Measurements from ENCODE around the gene CSGALNACT2.
"Not testable (repeated sequence)": the region's sequence is repeated elsewhere in the genome, so short reads cannot be mapped to it uniquely, and the experiment has no call there.

The CSGALNACT2 gene

DNA sequence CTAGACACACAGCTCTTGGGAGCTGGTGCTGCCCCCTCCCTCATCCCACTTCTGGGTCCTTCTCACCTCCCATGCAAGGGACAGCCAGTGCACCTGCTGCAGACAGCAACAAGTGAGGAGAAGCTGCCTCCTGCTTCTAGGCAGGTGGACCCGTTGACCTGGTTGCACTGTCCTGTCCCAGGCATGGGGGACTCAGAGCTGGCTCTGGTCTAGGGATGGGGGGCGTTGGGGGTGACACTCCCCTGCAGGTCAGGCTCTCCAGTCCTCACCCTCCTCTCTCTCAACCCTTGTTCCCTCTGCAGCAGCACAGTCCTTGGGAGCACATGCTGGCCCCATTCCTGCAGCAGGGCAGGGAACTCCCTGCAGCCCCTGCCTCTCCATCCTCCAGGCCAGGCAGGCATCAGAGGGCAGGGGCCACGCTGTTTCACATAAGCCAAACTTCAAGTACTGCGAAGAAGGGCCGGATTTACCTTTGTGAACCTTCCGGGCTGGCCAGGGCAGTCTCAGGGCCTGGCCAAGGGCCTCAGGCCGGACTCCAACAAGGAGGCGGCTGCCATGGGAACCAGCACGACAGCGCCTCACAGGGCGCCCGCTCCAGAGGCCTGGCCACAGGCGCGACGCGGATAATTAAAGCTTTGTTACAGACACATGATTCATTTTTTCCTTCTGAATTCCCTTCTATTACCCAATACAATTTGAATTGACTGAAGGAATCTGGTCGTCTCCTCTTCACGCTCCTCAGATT, 80.1 kb downstream of the CSGALNACT2 start:
- no peak for DNase-seq

GRCh38 chr10:43218951-43219837, 80.9 kb downstream of the CSGALNACT2 start:
- DNase-seq: no peak

DNA sequence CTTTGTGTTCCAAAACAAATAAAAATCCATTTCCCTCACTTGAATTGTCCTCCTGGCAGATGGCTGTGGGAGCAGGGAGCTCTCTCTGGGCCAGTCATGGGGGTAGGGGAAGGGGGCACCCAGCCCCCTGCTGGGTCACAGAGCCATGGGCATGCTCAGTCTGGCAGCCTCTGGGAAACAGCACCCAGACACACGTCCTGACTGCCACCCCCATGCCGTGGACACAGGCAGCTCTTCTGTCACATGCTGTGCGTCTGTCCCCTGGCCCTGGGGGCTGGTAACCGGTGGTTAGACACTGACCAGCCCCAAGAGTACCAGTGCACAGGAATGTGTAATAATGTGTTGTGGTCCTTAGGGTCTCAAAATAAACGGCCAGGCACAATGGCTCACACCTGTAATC, 81.6 kb downstream of the CSGALNACT2 start:
- no peak for DNase-seq

DNA sequence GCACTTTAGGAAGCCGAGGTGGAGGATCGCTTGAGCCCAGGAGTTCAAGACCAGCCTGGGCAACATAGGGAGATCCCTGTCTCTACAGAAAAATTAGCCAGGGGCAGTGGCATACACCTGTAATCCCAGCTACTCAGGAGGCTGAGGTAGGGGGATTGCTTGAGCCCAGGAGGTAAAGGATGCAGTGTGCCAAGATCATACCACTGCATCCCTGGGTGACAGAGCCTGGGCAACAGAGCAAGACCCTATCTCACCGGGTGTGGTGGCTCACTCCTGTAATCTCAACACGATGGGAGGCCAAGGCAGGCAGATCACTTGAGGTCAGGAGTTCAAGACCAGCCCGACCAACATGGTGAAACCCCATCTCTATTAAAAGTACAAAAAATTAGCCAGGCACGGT, 82.0 kb downstream of the CSGALNACT2 start:
- not testable (repeated sequence) for DNase-seq

- DNase-seq: peak; percentile 52
Measured at GRCh38 chr10:43220657-43221418, 82.6 kb downstream of the CSGALNACT2 start.

DNA sequence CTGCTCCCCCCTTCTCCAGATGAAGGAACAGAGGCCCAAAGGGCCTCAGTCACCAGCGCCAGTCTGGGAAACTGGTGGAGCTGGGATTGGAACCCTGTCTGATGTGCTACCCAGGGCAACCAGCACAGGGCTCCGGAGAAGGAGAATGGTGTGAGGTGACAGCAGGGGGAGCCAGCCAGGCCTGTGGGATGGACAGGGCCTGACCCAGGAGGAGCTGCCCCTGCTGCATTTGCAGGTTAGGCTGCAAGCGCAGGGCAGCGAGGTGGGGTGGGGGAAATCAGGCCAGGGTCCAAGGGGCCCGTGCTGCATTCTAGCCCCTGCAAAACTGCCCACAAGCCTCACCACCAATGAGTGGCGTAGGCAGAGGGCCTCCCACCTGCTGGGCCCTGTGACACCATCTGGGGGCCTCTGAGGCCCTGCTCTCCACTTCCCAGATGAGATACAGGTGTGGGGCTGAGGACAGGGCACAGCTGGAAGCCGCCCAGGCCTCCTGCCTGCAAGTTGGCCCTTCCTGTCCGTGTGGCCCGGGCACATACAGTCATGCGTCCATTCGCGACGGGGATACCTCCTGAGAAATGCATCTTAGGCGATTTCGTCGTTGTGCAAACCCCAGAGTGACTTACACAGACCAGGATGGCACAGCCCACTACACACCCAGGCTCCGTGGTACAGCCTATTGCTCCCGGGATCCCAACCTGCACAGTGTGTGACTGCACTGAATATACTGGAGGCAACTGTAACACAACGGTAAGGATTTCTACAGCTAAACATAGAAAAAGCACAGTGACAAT, 83.4 kb downstream of the CSGALNACT2 start:
- no peak for DNase-seq

GRCh38 chr10:43222210-43222720, 84.0 kb downstream of the CSGALNACT2 start:
- DNase-seq: no peak

- DNase-seq: no peak
Measured at GRCh38 chr10:43223056-43223455, 84.8 kb downstream of the CSGALNACT2 start.

DNA sequence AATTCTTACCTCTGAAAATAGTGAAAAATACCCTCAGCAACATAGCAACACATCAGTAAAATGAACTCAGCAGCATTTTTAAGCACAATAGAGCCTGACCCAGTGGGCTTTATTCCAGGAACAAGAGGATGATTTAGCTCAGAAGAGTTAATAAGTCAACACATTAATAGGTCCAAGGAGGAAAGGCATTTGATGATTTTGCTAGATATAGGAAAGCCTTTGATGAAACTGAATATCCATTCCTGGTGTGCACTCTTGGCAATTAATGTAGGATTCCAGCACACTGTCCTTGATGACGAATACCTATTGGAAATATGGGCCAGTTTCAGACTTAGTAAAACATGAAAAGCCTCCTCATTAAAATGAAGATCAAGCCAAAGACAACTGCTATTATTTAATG, 86.1 kb downstream of the CSGALNACT2 start:
- DNase-seq: no peak

DNA sequence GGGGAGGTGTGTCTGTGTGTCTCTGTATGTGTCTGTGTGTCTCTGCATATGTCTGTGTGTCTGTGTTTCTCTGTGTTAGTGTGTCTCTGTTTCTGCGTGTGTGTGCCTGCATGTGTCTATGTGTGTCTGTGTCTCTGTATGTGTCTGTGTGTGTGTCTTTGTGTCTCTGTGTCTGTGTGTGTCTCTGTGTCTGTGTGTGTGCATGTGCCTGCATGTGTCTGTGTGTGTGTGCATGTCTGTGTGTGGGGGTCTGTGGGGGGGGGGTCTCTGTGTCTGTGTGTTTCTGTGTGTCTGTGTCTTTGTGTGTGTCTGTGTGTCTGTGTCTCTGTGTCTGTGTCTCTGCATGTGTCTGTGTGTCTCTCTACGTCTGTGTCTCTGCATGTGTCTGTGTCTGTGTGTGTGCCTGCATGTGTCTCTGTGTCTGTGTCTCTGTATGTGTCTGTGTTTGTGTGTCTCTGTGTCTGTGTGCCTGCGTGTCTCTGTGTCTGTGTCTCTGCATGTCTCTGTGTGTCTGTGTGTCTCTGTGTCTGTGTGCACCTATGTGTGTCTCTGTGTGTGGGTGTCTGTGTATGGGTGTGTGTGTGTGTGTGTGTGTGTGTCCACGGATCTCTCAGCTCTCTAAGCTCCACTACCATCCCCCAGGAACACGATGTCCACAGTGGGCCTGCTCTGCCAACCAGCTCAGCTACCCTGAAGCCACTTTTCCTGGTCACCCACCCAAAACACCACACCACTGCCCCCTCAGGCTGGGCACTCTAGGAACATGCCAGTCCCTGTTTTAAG, 87.0 kb downstream of the CSGALNACT2 start:
- DNase-seq: no peak

- peak; percentile 28 for DNase-seq
Measured at GRCh38 chr10:43225787-43226153, 87.5 kb downstream of the CSGALNACT2 start.

DNA sequence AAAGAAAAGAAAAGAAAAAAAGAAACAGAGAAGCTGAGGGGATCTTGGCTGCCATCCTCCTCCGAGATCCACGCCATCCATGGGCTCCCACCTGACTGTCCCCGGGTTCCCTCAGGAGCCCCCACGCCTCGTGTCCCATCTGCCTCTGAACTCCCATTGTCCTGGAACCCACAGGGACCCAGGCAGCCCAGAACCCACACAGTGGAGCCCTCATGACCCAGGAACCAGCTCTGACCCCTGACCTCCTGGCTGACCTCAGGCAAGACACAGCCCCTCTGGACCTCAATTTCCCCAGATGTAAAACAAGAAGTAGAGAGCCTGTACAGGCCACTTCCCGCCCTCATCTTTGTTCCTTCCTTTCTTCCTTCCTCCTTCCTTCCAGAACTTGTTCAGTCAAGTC, 88.2 kb downstream of the CSGALNACT2 start:
- no peak for DNase-seq

- no peak for DNase-seq
Measured at GRCh38 chr10:43226851-43227845, 88.9 kb downstream of the CSGALNACT2 start.

DNA sequence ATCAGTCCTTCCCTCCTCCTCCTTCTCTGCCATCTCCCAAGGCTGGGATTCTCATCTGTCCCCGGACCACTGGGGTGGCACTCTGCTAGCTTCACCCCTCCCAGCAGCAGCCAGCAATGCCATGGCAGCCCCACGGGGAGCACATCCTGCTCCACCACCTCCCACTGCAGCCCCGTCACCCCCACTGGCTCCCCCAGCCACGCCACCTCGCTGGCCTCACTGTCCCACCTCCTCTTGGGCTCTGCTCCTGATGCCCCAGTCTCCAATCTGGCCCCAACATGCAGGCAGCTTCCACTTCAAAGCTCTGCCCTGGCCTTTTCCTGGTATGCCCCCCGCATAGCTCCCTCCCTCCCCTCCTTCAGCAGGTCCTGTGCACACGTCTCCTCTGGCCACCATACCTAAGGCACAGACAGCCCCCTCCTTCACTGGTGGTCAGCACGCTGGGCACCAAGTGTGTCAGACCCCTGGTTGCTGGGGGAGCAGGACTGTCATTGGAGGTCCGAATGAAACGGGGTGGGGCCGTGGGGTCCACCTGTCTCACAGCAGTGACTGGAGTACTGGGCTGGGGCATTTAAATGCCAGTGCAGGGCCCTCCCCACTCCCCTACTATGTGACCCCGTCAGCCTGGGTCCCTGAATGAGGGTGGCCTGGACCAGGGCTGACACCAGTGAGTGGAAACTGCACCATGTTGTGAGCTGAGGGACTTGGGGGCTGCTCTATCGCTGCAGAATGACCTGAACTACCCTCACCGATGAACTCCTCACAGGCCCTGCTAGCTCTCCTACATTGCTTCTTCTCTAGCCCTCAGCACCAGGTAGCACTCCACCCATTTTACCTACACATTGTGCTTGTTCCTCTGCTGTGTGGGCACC, 89.9 kb downstream of the CSGALNACT2 start:
- DNase-seq: no peak

DNA sequence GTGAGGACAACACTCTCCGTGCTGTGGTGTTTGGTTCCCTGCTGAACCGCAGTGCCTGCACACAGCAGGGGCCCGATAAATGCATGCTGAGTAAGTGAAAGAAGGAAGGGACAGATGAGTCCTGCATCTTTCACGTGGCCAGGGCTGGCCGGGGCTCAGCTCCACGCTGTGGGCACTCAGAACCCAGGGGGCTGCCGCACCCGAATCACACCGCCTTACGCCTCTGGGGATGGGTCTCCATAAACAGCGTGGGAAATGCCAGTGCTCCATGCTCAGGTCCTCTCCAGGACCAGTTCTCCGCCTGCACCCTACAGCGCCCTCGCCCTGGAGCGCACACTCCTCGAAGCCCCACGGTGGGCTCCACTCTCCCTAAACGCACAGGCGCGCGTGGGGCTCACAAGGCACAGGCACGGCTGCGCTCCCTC, 90.5 kb downstream of the CSGALNACT2 start:
- DNase-seq: no peak

DNA sequence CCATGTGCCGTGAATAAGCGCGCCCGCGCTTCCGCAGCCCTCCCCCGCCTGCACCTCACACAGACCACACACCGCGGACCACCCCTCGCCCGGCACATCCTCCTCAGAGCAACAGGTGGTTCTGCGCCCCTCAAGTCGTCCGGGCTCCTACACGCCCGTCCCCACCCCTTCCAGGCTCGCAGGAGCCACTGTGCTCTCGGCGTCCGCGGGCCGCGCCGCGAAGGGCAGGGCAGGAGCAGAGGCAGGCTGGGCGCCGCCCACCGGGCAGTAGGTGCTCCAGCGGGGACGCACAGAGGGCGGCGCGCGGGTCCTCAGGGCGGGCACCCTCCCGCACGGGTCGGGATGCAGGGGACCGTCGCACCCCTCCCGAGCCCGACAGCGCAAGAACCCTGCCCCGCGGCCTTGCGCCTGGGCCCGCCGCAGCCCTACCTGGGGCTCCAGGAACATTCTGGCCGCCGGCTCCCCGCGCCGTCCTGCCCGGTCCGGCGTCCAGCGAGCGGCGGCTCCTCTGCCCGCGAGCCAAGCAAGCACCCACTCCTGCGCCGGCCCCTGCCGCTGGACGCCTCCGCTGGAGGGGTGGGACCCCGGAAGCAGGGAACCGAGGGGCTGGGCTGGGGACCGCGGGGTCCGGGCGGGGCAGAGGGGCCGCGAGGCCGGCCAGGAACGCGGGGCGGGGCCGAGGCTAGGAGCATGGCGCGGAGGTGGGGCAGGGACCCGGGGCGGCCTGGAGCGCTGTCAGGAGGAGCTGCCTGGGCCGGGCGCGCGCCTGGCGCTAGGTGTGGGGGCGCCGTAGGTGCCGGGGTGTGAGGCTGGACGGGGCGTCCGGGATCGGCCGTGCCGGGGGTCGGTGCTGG, 91.2 kb downstream of the CSGALNACT2 start:
- peak; percentile 18 for DNase-seq

DNA sequence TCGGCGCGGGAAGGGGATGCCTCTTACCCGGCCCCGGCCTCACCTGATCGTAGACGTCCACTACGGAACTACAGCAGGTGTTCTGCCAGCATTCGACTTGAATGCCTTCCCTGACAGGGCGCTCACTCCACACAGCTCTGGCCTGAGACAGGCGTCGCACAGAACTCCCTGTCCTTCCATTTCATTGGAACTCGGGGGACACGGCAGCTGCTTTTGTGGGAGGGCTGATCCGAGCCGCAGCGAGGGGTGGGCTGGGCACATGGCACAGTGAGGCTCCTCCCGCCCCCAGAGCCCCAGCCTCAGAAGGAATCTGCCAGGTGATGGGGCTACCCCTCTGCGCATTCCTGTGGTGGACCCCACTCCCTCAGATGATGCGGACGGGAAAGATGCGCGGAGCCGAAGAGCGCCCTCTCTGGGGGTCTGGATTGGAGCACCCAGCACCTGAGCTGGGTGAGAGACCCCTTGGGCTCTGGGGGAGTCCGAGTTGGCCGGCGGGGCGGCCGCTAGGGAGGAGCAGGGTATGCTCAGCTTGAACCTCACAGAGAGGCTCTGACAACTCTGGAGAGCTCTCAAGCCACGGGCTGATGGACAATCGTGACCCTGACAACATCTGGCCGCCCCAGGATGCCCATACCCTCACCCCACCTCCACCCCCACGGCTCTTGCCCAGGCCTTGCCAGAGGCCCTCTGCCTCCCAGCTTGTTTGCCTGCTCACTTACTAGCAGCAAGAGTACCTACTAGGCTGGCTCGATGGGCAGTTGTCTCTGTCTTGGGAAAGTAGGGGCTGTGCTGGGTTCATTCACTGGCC, 92.1 kb downstream of the CSGALNACT2 start:
- DNase-seq: no peak
